Stimulated activated CD8-positive, alpha-beta memory T cell treated with anti-CD3 and anti-CD28 coated beads, Interleukin-7, amount 100 ng/mL, for 1 hour (primary cell): ENCODE measurements around the gene RALGAPA2.
"Not testable (repeated sequence)": the region's sequence is repeated elsewhere in the genome, so short reads cannot be mapped to it uniquely, and the experiment has no call there.

Experiments
- DNase-seq, 2 donors: peaks; one replicate each; pipeline ENCODE4 v3.0.0-alpha.2; 2020; ENCODE audit warnings: low read depth in 2 of 2

Gene RALGAPA2

DNA sequence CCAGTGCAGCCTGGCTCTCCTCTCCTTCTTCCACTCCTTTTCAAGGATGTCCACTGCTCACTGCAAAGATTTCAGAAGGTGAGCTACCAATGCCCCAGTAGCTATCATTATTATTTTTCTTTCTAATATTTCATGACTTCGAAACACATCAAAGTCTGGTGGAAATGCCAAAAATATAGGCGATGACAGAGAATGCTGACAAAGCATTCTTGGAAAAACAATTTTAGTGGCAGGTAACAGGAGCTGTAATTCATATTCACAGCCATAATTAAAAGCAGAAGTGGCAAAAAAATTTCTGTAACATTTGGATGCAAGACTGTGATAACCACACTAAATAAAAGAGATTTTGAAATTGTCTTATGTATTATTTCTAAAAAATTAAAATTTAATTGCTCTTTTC lies 133.6 kb downstream of the RALGAPA2 start:
- DNase-seq = no peak

DNA sequence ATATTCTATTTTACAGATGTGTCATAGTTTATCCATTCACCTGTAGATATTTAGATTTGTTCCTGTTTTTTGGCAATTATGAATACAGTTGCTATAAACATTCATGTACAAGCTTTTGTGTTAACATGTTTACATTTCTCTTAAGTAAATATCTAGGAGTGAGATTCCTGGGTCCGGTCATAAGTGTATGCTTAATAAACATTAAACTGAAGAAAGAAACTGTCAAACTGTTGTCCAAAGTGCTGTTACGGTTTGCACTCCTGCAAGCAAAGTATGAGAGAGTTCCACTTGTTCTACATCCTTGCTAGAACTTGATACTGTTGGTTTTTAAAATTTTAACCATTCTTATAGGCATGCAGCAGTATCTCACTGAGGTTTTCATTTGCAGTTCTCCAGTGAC lies 138.6 kb downstream of the RALGAPA2 start:
- DNase-seq = no peak

GRCh38 chr20:20571068-20571780 lies 141.2 kb downstream of the RALGAPA2 start:
- no peak for DNase-seq

DNA sequence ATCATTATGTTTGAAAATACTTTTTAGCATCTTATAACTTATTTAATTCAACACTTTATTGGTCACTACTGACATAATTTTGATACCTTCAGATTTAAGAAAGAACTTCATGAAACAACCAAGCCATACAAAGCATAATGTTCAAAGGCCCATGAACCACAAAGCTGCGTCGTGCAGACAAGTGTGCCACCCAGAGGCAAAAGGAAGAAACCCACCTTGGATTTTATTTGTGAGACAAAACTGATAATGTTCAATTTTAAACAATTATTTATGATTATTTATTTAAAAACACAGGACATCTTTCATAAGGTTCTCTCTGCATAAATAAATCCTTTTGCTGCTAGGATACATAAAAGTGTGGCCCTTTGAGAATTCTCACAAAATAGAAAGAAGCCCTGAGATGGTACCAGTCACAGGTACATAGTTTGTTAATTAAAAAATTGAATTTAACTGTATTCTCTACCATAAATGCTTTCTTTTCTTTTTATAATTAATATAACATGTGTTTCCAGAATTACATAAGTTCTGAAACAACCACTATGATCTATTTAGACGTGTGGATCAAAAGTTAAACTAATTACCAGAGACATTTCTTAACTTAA lies 143.7 kb downstream of the RALGAPA2 start:
- no peak for DNase-seq

DNA sequence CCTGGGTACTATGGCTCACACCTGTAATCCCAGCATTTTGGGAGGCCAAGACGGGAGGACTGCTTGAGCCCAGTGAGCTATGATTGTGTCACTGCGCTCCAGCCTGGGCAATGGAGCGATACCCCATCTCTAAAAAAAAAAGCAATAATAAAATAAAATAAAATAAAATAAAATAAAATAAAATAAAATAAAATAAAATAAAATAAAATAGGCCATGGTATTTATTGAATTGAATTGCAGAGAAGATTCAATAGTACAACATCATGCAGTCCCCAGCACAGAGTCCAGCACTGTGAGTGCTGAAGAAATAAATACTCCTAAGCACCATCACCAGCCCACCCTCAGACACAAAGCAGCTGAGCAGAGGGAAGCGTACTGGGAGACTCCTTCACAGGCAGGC lies 144.7 kb downstream of the RALGAPA2 start:
- DNase-seq = no peak

- DNase-seq = no peak
Measured at GRCh38 chr20:20566516-20566915, 145.9 kb downstream of the RALGAPA2 start.

DNA sequence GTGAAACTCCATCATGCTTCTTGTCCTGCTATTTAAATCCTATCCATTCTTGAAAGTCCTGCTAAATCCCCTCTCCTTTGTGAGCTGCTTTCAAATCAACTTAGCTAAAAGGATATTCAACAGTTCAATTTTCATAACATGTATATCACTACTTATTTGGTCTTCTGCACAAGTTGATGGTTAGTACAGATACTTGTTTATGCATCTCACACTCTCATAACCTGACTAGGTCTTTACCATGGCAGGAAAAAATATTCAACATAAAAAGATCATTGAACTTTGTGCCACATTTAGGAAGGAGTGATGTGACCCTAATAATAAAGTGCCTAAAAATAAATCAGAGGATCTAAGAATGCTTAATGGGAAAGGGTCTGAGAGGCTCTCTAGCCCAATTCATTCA lies 148.2 kb downstream of the RALGAPA2 start:
- no peak for DNase-seq

DNA sequence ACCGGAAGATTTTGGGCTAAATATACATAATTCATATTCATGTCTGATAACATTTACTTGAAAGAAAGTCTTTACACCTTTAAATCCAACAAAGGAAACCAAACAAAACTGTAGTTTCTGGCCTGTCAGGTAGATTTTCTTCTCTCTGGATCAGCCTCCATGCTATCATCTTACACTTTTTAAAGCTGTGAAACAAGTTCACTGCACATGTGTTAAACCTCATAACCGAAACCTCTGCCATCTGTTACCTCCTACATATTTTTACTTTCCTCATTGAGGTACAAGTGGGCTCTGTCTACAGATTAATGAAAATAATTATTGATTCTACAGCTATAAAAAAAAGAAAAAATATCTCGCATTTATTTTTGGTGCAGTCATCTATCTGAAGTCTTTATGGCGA lies 149.9 kb downstream of the RALGAPA2 start:
- DNase-seq = no peak

GRCh38 chr20:20561841-20562240 lies 150.6 kb downstream of the RALGAPA2 start:
- DNase-seq = no peak

DNA sequence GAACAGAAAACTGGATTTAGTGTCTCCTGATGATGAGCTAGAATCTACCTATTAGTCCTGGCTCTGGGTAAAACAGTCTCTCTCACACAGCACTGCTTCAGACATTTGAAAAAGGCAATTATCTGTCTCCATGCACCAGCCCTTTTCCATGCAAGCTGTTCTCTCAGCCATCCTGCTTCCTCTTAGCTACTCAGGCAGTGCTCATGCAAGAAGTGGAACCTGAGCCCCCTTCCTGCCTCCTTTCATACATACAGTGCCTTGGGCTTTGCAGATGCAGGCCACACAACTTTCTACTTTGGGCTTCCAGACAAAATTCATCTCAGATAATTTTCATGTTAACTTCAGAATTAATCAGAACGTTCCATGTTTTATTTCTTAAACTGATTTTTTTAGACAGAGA lies 151.3 kb downstream of the RALGAPA2 start:
- no peak for DNase-seq

DNA sequence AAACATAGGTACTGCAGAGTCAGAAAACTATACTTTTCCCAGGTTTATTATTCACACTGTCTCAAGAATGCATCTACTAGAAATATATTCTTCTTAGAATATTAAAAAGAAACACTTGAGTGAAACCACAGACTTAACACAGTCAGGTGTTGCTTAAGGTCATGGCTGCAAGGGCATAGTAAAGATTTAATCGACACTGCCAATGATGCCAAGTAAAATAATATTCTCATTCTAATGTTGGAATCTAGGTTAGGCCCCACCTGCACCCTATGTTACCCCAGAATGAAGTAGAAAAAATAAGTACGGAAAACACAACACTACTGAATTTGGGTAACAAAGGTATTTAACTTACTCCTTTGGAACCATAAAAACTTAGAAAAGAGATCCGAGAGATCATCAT lies 155.0 kb downstream of the RALGAPA2 start:
- DNase-seq = no peak

DNA sequence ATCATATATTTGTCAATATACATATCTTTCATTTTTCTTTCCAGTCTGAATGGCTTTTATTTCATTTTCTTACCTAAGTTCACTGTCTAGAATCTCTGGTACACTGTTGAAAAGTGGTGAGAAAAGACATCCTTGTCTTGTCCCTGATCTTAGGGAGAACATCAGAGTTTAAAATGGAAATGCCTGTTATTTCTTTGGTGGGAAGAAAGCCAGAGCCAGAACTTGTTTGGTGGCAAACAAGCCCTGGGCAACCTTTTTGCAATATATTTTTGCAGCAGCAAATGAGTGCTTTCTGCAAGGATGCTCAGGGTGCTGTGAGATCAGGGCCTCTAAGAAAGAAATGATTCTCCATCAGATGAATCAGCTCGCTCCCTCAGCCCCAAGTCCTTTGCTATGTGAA lies 156.6 kb downstream of the RALGAPA2 start:
- DNase-seq = no peak

DNA sequence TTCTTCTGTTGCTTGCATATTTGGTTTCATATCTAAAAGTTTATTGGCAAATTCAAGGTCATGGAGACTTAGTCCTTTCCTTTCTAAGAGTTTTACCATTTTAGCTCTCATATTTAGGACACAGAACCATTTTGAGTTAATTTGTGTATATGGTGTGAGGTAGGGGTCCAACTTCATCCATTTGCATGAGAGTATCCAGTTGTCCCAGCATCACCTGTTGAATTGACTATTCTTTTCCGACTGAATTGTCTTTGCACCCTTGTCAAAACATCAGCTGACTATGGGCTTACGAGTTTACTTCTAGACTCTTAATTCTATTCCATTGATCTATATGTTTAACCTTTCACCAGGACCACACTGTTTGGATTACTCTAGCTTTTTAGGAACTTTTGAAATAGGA lies 157.5 kb downstream of the RALGAPA2 start:
- no peak for DNase-seq

DNA sequence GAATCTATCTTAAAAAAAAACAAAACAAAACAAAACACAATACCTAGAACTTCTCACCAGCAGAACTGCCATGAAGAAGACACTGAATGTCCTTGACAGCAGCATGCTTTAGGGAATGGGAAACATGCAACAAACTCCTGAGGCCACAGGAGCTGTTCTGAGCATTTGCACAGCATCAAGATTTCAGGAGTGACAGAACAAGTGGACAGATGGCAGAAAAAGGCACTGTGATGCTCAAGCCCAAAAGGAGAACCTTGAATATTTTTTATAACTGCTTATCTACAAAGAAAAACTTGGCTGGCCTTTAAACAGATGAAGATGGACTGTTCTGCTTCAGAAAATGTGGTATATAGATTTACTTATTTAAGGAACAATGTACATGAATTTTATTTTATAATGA lies 158.9 kb downstream of the RALGAPA2 start:
- no peak for DNase-seq

DNA sequence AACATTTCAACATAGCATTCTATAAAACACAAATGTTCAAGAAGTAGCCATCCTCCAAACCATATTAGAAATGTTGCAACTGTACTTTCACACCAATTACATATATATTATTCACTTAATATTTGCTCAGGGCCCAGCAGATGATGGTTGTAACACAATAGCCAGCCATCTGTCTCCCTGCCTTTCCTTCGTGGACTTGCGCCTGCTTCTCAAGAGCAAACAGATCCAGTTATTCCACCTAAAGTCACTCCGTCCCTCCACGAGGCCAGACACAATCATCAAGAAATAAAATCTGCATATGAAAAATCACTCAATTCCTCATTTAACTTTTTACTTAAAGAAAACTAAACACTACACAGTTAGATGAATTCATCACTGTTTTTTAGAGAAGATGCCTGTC lies 160.4 kb downstream of the RALGAPA2 start:
- DNase-seq = no peak

DNA sequence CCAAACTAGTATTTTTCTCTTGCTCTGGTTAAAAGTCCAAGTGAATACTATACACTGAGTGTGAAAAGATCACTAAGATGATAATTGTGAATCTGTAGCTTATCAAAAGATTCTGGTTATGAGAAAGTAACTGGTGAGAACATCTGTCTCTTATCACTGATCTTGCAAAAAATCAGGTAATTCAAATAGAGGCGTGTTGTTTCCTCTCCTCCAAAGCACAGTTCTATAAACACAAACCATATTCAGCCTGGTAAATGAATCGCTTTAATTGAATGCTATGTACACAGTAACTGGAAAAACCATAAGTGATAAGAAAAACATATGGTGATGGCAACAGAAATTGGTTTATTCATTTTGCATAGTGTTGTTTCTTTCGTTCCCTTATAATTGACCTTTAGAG lies 161.0 kb downstream of the RALGAPA2 start:
- no peak for DNase-seq

DNA sequence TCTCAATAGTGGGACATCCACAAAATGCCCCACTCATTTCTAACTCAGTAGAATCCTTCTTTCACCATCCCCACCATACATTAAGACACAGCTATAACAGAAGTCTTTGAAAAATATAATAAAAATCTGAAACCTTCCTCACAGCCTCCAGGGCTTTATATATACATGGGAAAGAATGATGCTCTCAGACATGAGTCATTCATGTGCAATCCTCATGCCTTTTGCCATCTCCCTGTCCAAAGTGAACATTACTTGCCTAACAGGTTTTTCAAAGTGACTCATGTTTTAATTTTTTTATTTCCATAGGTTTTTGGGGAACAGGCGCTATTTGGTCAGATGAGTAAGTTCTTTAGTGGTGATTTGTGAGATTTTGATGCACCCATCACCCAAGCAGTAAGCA lies 162.7 kb downstream of the RALGAPA2 start:
- no peak for DNase-seq

GRCh38 chr20:20549267-20549612 lies 163.2 kb downstream of the RALGAPA2 start:
- no peak for DNase-seq

DNA sequence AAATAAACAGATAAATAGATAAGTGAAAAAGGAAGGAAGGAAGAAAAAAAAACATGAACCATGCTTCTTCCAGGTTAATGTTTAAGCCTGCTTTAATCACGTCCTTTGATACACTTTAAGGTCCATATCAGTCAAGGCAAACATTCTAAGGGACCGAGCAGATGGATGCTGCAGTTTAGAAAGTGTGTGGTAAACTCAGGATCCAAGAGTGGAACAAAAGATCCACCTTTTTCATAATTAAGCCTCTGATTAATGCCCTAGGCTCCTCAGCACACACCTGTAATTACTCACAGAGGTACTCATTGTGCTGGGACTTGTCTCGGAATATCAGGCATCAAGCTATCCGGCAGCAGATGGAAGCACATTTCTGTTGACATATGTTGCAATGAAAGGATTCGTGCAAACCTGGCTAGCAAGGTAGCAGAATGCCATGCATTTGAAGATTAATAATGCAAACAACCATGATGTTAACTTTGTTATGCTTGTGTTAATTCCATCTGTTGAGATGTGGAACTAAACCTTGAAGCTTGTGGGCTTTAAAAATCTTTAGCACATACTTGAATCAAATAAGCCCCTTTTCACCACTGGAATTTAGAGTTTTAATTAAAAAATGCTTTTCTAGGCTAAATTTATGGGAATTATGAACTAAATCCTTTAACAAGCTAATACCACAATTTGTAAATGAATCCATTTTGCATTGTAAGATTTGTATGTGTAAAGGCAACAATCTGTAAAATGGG lies 163.7 kb downstream of the RALGAPA2 start:
- no peak for DNase-seq

- DNase-seq = no peak
Measured at GRCh38 chr20:20547876-20548266, 164.6 kb downstream of the RALGAPA2 start.

DNA sequence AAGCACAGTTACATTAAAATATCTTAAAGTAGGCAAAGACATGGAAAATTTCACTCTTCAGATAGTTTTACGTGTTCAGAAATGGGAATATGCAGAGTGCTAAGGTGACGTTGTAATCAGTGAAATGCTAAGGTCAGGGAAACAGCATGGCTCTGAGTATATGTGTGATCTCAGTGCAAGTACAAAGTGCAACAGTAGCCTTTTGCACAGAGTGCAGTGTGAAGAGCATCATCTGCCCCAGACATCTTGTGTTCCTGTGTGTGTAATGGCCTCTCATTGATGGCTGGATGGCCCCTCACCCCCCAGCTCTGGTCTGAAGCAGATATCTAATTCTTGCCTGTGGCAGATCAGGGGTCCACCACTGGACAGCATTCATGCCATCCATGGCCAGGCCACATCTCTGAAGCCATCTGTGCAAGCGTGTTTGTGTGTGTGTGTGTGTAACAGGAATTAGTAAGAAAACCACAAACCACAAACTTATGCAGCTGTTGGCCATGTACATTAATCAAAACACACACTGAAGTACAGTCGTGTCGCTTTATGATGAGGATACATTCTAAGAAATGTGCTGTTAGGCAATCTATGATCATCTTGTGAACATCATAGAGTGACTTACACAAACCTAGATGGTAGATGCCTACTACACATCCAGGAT lies 165.1 kb downstream of the RALGAPA2 start:
- no peak for DNase-seq

DNA sequence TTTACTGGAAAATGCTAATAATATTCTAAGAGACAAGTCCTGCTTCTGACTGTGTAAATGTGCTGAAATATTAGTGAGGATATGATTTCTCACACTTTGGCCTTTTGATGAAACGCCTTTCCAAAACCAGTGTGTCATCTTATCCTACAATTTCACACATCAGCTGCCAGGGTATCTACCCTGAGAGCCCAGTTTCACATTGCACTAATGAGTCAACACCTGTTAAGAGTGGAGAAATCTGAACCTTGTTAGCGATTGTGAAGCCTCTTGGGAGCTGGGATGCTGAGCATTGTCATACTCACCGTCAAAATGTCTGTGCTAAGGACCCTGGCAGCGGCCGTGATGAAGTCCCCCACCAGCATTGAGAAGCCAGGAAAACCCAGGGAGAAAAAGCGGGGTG lies 166.0 kb downstream of the RALGAPA2 start:
- DNase-seq = no peak

- not testable (repeated sequence) for DNase-seq
Measured at GRCh38 chr20:20543348-20543747, 169.1 kb downstream of the RALGAPA2 start.
